COLO829 (cell line): Measurements from ENCODE around the gene GPR142.

Experiments used
- DNase-seq: peaks from one replicate; pipeline ENCODE4 v3.0.0; 2012; ENCODE audit warnings: low spot score

Gene GPR142

DNA sequence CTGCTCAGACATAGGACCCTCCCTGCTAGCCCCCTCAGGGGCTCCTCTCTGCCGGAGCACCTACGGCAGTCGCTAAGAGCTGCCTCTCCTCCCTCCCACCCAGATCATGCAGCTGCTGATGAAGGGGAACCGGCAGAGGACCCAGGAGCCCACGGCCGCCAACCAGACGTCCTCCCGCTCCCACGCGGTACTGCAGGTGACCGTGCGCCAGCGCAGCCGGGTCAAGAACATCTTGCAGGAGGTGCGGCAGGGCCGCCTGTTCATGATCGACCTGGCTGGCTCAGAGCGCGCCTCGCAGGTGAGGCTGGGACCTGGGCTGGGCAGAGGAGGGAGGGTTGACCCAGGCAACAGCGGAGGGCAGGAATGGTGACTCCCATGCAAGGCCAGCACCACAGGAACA, 22.6 kb upstream of the GPR142 start:
- DNase-seq: no peak

- no peak for DNase-seq
Measured at GRCh38 chr17:74345433-74346241, 21.7 kb upstream of the GPR142 start.

- DNase-seq: no peak
Measured at GRCh38 chr17:74347646-74348045, 19.7 kb upstream of the GPR142 start.

DNA sequence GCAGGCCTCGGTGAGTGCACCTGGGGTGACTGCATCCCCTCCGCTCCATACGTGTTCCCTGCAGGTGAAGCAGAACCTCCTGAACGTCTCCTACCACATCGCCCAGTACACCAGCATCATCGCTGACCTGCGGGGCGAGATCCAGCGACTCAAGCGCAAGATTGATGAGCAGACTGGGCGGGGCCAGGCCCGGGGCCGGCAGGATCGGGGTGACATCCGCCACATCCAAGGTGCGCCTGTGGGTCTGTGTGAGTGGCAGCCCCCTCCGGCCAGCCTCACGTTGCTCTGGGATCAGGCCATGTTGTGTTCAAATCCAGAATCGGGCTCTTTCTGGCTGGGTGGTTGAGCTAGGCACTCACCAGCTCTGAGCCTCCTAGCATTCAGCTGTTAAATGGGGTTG, 18.2 kb upstream of the GPR142 start:
- DNase-seq: no peak

GRCh38 chr17:74350486-74350885, 16.8 kb upstream of the GPR142 start:
- no peak for DNase-seq

DNA sequence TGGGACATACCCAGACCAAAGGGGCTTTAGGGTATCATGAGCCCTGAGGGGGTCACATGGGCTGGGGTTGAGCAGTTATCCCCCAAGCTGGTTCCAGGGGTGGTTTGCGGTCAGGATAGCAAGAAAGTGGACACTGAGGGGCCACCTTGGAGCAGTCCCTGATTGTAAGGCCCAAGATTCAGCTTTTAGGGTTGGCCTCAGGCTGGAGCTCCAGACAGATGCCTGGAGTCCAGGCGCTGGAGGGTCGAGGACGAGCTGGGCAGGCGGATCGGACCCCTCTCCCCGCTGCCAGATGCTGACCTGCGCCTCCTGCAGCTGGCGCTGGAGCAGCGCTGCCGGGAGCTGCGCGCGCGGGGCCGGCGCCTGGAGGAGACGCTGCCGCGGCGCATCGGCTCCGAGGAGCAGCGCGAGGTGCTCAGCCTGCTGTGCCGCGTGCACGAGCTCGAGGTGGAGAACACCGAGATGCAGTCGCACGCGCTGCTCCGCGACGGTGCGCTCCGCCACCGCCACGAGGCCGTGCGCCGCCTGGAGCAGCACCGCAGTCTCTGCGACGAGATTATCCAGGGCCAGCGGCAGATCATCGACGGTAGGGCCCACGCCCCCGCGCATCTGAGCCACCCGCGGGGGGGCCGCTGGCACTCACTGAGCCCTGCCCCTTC, 15.6 kb upstream of the GPR142 start:
- no peak for DNase-seq

GRCh38 chr17:74353446-74354060, 13.8 kb upstream of the GPR142 start:
- no peak for DNase-seq

DNA sequence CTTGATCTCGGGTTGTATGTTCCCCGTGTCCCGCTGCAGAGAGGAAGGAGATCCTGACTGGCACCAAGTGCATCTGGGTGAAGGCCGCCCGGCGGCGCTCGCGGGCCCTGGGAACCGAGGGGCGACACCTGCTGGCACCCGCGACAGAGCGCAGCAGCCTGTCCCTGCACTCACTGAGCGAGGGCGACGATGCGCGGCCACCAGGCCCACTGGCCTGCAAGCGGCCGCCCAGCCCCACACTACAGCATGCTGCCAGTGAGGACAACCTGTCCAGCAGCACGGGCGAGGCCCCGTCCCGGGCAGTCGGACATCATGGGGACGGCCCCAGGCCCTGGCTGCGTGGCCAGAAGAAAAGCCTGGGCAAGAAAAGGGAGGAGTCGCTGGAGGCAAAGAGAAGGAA, 13.2 kb upstream of the GPR142 start:
- DNase-seq: peak; percentile 34

GRCh38 chr17:74354561-74354960, 12.7 kb upstream of the GPR142 start:
- DNase-seq: no peak

GRCh38 chr17:74355065-74355464, 12.2 kb upstream of the GPR142 start:
- no peak for DNase-seq

- DNase-seq: no peak
Measured at GRCh38 chr17:74356646-74357465, 10.4 kb upstream of the GPR142 start.

DNA sequence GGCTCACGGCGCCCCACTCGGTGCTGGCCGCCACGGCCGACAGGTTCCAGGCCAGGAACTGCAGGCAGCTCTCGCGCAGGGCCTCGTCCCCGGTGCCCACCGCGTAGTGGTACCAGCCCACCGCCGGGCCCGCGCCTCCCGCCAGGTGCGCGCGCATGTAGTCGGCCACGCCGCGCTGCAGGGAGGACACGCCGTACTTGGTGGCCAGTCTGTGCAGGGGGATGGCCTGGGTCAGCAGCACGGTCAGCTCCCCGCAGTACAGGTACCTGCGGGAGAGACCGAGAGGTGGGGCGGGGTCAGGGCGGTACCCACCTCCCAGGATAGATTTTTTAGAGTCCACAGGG, 9.9 kb upstream of the GPR142 start:
- DNase-seq: no peak

- DNase-seq: no peak
Measured at GRCh38 chr17:74358697-74359096, 8.6 kb upstream of the GPR142 start.

- no peak for DNase-seq
Measured at GRCh38 chr17:74359916-74360315, 7.4 kb upstream of the GPR142 start.

GRCh38 chr17:74360899-74361229, 6.4 kb upstream of the GPR142 start:
- DNase-seq: no peak

- DNase-seq: no peak
Measured at GRCh38 chr17:74361230-74362068, 5.9 kb upstream of the GPR142 start, which contains the start of gene BTBD17. Gene BTBD17, minus strand, starts transcription at chr17:74361868. Its CDS starts 49 bp downstream, at chr17:74361819.

- DNase-seq: no peak
Measured at GRCh38 chr17:74362069-74362405, 5.3 kb upstream of the GPR142 start.

DNA sequence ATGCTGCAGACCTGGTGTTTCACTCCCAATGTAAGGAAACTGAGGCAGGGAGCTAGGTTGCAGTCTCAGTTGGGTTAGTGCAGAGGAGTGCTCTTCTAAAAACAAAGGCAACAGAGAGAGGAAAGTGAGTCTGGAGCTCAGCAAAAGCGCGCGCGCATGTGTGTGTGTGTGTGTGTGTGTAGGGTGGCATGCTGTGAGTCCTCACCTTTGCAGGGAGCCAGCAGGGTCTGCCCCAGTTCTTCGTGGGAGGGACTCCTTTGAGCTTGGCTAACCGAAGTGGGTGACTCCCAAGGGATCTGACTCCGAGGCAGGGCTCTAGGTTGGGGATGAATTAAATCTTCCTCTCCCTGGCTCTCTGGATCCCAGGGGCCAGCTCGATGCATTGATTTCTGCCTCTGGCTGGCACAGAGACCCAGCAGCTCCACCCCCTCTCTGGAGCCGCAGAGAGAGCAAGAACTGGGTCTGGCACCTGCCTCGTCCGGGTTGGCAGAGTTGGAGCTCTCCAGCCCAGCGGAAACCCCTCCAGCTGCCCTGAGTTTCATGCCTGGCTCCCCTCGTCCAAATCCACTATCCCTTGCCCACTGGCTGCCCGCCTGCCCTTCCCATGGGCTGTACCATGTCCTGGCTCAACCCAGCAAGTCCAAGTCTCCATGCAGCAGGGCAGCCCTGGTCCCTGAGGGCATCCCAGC, 4.4 kb upstream of the GPR142 start:
- DNase-seq: no peak

DNA sequence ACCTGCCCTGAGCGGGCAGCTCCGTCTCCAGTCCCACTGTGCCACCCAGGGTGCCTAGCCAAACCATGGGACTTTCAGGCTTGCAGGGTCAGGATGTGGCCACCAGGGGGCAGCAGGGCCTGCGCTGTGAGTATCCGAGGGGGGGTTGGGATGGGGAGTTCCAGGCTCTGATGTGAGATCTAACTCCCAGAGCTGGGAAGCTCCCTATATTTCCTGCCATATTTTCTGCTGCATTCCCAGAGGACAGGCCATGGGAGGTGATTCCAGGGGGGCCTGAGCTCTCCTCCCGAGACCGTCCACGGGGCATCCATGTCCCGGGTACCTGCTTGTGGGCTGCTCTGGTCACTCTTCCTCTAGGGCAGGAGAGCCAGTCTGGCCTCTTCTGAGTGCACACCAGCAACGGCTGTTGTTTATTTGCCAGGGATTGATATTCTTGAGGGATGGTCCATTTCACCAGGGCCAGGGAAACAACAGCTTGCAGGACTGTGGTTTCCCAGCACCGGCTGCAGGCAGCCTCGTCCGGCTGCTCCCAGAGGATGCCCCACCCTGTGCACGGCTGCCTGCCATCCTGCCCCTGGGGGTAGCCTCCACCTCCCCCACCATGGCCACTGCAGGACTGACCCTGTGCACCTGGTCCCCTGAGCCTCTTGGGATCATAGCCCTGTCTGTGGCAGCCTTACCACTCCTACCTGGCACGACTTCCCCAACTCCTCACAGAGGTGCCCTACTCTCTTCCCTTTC, 1.2 kb downstream of the GPR142 start:
- DNase-seq: peak; percentile 65

DNA sequence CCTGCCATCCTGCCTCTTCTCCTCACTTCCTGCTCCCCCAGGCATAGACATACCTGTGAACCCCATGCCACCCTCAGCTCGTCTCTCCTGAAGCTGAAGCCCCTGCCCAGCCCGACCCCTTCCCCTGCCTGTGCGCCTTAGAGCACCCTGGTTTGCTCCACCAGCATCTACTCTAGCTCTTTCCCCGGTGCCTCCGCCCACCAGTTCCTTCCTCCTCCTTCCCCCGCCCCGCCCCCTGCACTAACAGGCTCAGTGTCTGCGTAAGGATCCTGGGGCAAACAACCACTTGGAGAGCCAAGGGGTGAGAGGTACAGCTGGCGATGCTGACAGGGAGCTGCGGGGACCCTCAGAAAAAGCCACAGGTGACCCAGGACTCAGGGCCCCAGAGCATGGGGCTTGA, 1.9 kb downstream of the GPR142 start:
- no peak for DNase-seq
